HG02678 (cell line): ENCODE measurements around the gene TRIM14.

Source experiments
- ATAC-seq: cut with Tn5 transposase; IDR thresholded peaks from one replicate; pipeline ENCODE4 v1.9.1; 2021; ENCODE audit warnings: mild to moderate bottlenecking, moderate library complexity; ENCODE audit not compliant: unreplicated experiment

Gene TRIM14

GRCh38 chr9:98056269-98057137 lies 62.5 kb downstream of the TRIM14 start, which contains the start of gene NANS:
Gene NANS (plus strand): TSS chr9:98056732. CDS start chr9:98056809, 77 bp downstream.
- ATAC-seq: peak; percentile 96

- no peak for ATAC-seq
These were observed 64.6 kb downstream of the TRIM14 start for GRCh38 chr9:98054376-98054951.

GRCh38 chr9:98050351-98050750 lies 68.7 kb downstream of the TRIM14 start:
- ATAC-seq: no peak

GRCh38 chr9:98049288-98050072 lies 69.5 kb downstream of the TRIM14 start:
- ATAC-seq: no peak

GRCh38 chr9:98047002-98047401 lies 72.0 kb downstream of the TRIM14 start:
- ATAC-seq: no peak

- ATAC-seq: no peak
These were observed 72.9 kb downstream of the TRIM14 start for GRCh38 chr9:98046180-98046543.

- no peak for ATAC-seq
These were observed 73.5 kb downstream of the TRIM14 start for GRCh38 chr9:98045234-98046179.

GRCh38 chr9:98043915-98044314 lies 75.1 kb downstream of the TRIM14 start:
- ATAC-seq: no peak

- no peak for ATAC-seq
These were observed 78.8 kb downstream of the TRIM14 start for GRCh38 chr9:98040212-98040611.

GRCh38 chr9:98039607-98040017 lies 79.4 kb downstream of the TRIM14 start:
- ATAC-seq: no peak

GRCh38 chr9:98038958-98039357 lies 80.1 kb downstream of the TRIM14 start:
- ATAC-seq: no peak

GRCh38 chr9:98037357-98037756 lies 81.7 kb downstream of the TRIM14 start:
- ATAC-seq: no peak

- ATAC-seq: peak; percentile 65
These were observed 84.2 kb downstream of the TRIM14 start for GRCh38 chr9:98034593-98035546.

GRCh38 chr9:98031935-98032334 lies 87.1 kb downstream of the TRIM14 start:
- ATAC-seq: no peak

- no peak for ATAC-seq
These were observed 87.9 kb downstream of the TRIM14 start for GRCh38 chr9:98031169-98031568.

GRCh38 chr9:98024702-98025101 lies 94.3 kb downstream of the TRIM14 start:
- ATAC-seq: no peak

- ATAC-seq: no peak
These were observed 96.6 kb downstream of the TRIM14 start for GRCh38 chr9:98022447-98022846.

GRCh38 chr9:98021306-98022040 lies 97.5 kb downstream of the TRIM14 start:
- ATAC-seq: no peak
